Stimulated activated CD4-positive, alpha-beta T cell treated with anti-CD3 and anti-CD28 coated beads, Interleukin-4, amount 100 ng/mL, for 24 hours (primary cell): ENCODE data around the gene CALML3.
"Not testable (repeated sequence)": the region's sequence is repeated elsewhere in the genome, so short reads cannot be mapped to it uniquely, and the experiment has no call there.

Experiments
- DNase-seq: peaks from one replicate; pipeline ENCODE4 v3.0.0-alpha.2; 2020

The CALML3 gene

DNA sequence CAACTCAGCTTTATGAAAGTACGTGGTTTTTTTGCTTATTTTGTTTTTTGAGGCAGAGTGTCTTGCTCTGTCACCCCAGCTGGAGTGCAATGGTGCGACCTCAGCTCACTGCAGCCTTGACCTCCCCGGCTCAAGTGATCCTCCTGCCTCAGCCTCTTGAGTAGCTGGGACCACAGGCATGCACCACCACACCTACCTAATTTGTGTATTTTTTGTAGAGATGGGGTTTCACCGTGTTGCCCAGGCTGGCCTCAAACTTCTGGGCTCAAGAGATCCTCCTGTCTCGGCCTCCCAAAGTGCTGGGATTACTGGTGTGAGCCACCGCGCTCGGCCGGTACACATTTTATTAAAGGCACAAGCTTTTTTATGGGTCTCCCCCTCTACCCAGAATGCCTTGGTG lies 34.3 kb downstream of the CALML3 start:
- DNase-seq, result not testable (repeated sequence)

DNA sequence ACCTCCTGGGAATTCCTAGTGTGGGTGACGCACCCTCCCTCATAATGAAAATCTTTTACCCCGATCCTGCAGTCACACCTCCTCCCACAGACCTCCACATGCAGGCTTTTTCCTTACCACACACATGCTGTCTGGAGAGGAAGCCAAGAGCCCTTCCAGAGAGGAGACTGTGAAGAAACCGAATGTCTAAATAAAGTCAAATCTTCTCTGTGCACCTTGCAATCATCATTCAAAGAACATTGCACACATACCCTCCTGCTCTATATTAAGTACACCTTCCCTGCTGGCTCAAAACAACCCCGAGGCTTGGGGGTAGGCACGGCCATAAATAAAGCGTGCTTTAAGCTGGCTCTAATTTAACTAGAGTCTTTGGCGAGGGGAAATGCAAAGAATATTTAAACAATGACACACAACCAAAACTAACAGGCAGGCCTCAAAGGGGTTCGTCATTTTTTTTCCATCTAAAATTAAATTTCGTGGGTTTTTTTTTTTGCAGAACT lies 34.9 kb downstream of the CALML3 start:
- DNase-seq, result no peak

GRCh38 chr10:5560142-5560816 lies 35.5 kb downstream of the CALML3 start:
- DNase-seq, result no peak

DNA sequence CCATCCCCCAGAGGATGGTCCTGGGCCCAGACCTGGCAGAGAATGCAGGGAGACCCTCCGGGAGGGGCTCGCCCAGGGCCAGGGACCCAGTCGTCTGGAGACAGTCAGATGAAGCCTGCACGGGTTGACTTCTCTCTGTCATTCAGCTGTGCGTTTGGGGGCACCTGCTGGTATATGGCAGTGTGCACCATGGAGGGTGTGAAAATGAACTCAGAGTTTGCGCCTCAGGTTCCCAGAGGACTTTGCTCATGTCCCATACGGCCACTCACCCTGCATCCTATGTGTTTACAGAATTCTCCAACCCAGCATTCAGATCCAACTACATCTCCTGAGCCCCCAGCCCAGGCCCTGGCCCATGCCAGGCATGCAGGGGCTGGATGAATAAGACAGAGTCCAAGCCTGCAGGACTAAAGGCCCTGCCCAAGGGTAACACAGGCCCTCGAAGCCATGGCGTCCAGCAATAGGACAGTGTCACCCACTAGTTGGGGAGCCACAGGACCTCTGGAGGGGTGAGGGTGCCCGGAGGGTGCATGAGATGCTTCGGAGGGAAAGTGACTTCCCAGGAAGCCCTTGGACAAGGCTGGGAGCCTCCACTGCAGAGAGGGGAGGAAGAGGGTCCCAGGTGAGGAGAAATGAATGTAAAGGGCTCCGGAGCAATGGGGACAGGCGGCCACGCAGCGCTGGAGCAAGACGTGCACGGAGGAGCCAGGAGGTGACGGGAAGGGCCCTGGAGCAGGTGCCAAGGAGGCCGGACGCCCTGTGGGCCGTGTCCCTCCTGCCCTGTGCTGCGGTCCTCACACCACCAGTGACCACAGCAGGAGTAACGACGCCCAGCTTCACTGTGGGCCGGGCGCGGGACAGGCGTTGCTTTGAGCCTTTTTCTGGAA lies 36.3 kb downstream of the CALML3 start:
- no peak for DNase-seq

- no peak for DNase-seq
Observed at GRCh38 chr10:5561704-5562645, 37.2 kb downstream of the CALML3 start.

DNA sequence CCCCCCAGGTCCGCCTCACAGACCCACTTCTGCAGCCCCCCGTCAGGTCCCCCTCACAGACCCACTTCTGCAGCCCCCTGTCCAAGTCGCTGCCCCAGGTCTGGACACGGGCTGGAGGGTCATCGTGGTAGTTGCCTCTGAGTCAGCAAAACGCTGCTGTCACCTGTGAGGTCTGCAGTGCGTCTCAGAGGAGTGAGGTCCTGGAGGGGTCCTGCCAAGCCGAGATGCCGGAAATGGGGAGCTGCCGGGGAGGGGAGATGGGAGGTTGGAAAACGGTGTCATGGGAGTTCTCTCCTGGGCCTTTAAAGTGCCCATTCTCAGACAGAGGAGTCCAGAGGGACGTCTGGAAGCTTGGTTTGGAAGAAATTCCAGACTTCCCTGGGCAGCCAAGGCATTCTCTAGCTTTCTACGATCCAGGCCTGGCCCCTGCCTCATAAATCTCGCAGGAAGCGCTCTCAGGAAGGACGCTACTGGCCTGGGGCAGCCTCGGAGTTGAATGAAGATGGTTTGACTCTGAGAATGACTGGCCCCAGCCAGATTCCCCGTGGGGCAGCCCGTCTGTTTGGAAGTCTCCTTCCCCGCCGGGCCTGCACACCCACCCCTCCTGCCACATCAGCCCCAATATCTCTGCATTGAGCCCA lies 38.7 kb downstream of the CALML3 start:
- DNase-seq, result no peak

- peak; percentile 57 for DNase-seq
Observed at GRCh38 chr10:5563991-5564536, 39.3 kb downstream of the CALML3 start.

DNA sequence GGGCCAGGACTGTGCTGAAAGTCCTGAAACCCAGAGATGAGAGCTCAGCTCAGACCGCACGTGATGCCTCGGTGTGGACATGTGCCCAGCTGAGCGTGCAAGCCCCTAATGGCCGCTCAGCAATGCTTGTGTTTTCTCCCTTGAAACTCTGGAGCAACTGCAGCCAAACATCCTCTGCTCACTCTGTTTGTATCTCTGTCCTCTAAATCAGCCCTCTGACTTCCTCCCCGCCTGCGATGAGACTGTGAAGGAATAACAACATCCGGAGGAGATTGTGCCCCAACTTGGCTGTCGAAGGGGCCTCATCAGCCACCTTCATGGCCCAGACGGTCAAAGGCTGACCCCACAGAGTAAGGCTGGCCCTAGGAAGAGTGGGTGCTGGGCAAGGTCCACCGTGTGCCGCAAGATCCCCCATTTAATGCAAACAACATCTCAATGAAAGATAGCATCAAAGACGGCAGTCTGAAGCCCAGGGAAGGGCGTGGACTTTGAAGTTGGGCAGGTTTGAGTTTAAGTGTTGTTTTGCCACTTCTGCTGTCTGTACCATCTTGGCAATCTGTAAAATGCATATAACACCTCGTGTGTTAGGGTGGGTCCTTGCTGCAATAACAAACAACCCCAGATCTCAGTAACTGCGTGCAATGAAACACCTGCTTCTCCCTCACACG lies 39.9 kb downstream of the CALML3 start:
- DNase-seq, result no peak

GRCh38 chr10:5565205-5565545 lies 40.4 kb downstream of the CALML3 start:
- DNase-seq, result no peak

- DNase-seq, result no peak
Observed at GRCh38 chr10:5565671-5566581, 41.2 kb downstream of the CALML3 start.

DNA sequence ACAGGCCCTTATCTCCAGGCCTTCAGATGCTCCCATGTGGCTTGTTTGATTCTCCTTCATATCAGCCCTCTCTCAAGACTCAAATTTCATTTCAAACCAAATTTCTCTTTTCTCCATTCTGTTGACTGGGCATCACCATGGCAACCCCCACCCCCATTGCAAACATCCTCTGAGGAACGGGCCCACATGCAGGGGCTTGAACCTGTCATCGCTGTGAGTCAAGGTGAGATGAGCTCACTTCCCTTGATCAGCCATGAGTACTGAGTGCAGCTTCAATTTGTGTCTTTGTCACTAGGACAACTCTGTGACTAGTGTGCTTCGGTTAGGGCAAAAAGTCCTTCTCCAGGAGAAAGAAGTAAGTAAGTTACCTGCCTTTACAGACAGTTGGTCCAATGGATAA lies 41.9 kb downstream of the CALML3 start:
- DNase-seq, result peak; percentile 58

DNA sequence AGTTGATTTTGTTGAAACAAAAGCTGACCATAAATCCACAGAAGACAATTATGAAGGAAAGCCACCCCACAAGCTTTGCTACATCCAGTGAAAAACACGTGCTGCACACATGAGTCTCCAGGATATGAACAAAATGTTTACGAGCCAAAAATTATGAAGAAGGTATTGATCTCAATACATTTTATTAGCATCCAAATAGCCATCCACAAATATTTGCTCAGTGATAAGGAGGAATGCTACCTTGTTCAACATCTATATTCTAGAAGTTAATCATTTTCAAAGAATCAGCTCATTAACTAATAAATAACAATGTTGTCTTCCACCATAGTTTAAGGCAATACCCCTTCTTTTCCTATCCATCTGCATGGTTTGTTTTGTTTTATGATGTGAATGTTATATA lies 42.7 kb downstream of the CALML3 start:
- no peak for DNase-seq

- DNase-seq, result no peak
Observed at GRCh38 chr10:5568984-5569383, 44.2 kb downstream of the CALML3 start.

DNA sequence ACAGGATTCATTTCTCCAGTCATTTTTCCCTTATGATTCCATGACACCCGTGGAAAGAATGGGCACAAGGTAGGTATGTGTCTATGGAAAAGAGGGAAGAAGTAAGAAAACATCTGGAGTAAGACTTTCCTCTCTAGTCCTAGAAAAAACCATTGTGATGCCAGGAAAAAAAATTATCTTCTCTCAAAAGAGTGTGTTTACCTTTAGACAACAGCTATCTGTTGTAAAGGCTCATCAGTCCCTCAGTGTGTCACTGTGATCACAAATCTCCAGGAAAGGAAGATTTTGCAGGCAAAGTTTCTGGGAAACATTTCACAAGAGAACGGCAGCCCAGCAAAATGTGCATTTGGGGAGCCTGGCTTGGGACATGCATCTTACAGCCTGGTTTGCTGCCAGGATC lies 44.8 kb downstream of the CALML3 start:
- no peak for DNase-seq

GRCh38 chr10:5570007-5570655 lies 45.4 kb downstream of the CALML3 start:
- no peak for DNase-seq

DNA sequence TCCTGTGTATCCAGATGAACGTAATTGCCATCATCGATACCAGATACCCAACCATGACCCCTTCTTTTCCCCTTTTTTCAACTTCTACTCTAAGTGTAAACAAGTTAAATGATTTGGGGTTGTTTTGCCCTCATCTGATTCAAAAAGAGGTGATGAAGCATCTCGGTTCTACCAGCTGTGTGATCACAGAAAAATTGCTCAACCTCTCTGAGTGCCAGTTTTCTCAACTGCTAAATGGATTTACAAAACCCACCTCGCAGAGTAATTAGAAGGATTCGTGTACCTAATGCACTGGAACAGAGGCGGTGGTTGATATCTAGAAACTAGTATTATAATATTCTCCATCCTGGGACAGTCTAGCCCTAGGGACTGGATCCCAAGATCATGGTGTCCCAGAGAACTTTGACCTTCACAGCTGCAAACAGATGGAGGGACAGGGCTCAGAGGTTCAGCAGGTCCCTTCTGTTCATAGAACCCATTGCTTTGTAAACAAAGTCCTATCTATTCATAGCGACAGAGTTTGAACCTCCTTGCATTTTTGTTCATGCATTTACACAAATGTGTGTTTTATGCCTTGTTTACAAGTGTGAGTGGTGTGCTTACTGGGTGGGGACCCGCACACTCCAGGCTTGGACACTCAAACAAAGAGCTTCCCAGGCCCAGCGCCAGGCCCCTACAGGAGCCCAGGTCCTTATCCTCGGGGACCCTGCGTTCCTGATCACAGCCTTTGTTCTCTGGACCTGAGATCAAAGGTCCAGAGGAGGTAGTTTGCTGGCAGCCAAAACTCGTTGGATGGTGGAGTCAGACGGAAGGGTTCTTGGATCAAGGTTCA lies 46.4 kb downstream of the CALML3 start:
- no peak for DNase-seq

DNA sequence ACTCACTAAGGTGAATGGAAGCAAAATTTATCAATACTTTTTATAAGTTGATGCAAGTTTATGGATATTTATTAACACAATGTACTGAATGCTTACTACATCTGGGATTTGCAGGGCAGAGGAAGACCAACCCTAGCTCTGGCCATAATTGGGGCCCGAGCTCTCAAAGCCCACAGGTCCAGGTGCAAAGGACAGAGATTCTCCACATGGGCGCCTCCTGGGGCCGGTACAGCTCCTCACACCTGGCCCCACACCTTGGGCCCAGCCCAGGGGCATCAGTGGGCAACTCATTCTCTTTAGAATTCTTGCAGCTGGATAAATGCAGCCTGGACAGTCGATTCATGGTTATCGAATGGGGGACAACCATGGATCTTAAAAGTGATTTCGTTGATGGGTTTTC lies 47.1 kb downstream of the CALML3 start:
- DNase-seq, result no peak

DNA sequence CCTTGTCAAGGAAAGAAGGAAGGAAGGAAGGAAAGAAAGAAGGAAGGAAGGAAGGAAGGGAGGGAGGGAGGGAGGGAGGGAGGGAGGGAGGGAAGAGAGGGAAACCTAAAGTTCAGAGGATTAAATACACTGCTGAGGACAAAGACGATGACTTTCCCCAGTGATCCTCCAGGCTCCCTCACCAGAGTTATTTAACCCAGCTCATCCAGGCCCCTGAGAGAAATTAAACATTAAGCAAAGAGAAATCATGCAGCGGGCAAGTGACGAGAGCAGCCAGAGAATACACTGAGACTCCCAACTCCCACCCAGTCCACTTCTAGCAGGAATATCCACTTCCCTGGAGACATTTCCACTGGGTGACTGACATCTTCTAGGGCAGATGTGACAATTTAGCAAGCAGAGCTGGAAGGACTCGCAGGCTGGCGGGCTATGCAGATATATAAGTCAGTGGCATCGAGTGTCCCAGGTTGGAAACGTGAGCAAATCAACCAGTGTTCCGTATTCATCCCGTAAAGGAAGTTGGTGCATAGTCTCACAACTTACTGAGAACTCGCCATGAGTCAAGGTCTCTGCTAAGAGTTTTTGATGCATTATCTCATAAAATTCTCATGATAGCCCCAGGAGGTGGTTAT lies 48.7 kb downstream of the CALML3 start:
- no peak for DNase-seq
